Measurements from ENCODE around the gene COX15.
"Not testable (repeated sequence)": the region's sequence is repeated elsewhere in the genome, so short reads cannot be mapped to it uniquely, and the experiment has no call there.

The COX15 gene

GRCh38 chr10:99740933-99741559 lies 9.1 kb upstream of the COX15 start:
- DNase-seq (ENCODE audit: low read depth), result no peak

- DNase-seq (ENCODE audit: low read depth), result no peak
Observed at GRCh38 chr10:99740260-99740659, 8.3 kb upstream of the COX15 start.

GRCh38 chr10:99734111-99734510 lies 2.2 kb upstream of the COX15 start:
- not testable (repeated sequence) for DNase-seq (ENCODE audit: low read depth)

- no peak for DNase-seq (ENCODE audit: low read depth)
Observed at GRCh38 chr10:99733366-99733765, 1.4 kb upstream of the COX15 start.

- DNase-seq (ENCODE audit: low read depth), result no peak
Observed at GRCh38 chr10:99731306-99732032, 458 bp downstream of the COX15 start.

- no peak for DNase-seq (ENCODE audit: low read depth)
Observed at GRCh38 chr10:99730026-99730425, 1.9 kb downstream of the COX15 start.

- DNase-seq (ENCODE audit: low read depth), result no peak
Observed at GRCh38 chr10:99720387-99720786, 11.5 kb downstream of the COX15 start.

- DNase-seq (ENCODE audit: low read depth), result no peak
Observed at GRCh38 chr10:99714446-99714845, 17.5 kb downstream of the COX15 start.

- DNase-seq (ENCODE audit: low read depth), result no peak
Observed at GRCh38 chr10:99711129-99711719, 20.7 kb downstream of the COX15 start.

- DNase-seq (ENCODE audit: low read depth), result no peak
Observed at GRCh38 chr10:99709480-99710229, 22.3 kb downstream of the COX15 start.

GRCh38 chr10:99708428-99709012 lies 23.4 kb downstream of the COX15 start:
- DNase-seq (ENCODE audit: low read depth), result no peak

- DNase-seq (ENCODE audit: low read depth), result no peak
Observed at GRCh38 chr10:99700649-99701048, 31.3 kb downstream of the COX15 start.

- no peak for DNase-seq (ENCODE audit: low read depth)
Observed at GRCh38 chr10:99698504-99699080, 33.3 kb downstream of the COX15 start.

- no peak for DNase-seq (ENCODE audit: low read depth)
Observed at GRCh38 chr10:99695761-99696160, 36.2 kb downstream of the COX15 start.

- DNase-seq (ENCODE audit: low read depth), result no peak
Observed at GRCh38 chr10:99693933-99694583, 37.9 kb downstream of the COX15 start.

- DNase-seq (ENCODE audit: low read depth), result no peak
Observed at GRCh38 chr10:99689461-99689860, 42.5 kb downstream of the COX15 start.

- DNase-seq (ENCODE audit: low read depth), result no peak
Observed at GRCh38 chr10:99685597-99685967, 46.3 kb downstream of the COX15 start.

GRCh38 chr10:99682752-99683151 lies 49.2 kb downstream of the COX15 start:
- DNase-seq (ENCODE audit: low read depth), result no peak

Data from stimulated activated CD8-positive, alpha-beta memory T cell treated with anti-CD3 and anti-CD28 coated beads, Interleukin-12 subunit alpha, Interleukin-12 subunit beta, amount 100 ng/mL, for 4 hours (primary cell).